HG03108 (cell line): Measurements from ENCODE around the gene ATMIN.

Experiments
- ATAC-seq: cut with Tn5 transposase; IDR thresholded peaks from one replicate; pipeline ENCODE4 v1.9.1; 2021; ENCODE audit warnings: moderate library complexity; ENCODE audit not compliant: unreplicated experiment

ATMIN gene

DNA sequence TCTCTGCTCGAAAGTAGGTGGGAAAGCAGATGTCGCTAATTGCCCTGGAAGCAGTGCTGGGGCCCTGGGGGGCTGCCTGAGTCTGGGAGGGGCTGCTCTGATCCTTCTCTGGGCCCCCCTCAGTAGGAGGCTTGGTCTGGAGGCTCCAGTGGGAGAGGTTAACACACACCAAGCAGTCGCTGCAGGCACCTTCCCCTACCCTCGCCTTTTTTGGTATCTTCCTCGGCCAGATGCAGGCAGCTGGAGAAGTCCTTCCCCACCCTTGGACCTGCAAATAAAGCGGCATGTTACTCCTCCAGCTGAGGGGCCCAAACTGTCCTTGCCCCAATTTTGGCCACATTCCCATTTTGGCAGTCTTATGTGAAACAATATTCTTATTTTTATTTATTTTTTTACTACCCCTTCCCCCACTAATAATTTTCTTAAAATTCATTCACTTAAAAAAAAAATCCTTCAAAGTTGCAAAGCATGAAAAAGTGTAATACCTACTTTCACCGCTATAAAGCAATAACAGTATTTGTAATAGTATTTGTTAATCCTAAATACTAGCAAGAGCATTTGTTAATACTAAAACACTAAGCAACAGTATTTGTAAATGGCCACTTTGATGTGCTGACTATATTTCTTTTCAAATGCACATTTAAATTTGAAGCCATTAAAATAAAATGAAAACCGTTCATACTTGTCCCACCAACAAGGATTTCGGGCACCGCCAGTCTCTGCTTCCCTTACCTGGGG, 26.4 kb downstream of the ATMIN start:
- no peak for ATAC-seq

DNA sequence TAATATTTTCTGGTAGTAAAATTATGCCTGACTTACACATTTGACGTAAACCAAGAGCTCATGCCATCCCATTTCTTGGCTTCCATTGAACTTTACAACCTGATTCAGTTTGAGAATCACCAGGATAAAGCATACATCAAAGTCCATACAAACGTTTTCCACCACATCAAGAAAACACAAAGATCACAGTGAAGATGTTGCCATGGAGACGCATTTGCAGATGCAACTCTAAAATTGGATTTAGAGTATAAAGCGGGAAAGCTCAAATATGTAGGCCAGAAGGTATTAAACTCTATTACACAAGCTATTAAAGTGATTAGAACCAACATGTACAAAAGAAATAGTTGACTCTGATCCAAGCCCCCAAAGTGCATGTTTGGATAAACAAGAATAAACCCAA, 31.0 kb downstream of the ATMIN start:
- no peak for ATAC-seq

GRCh38 chr16:81067166-81067565, 31.5 kb downstream of the ATMIN start:
- ATAC-seq: no peak

DNA sequence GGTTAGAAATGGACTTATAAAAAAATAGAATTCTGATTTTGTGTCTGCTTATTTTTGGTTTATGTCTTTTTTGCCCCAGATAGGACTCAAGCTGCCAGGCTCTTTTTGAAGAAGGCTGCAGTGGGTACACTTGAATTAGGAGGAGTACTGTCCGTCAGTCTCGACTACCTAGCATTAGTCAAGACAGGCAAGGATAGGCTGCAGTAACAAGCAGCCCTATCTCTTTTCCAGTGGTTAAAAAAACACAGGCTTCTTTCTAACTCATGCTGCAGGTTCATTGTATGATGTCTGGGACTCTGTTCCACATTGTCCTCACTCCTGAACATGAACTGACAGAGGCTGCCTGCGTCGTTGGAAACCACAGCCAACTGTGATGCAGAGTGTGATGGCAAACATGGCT, 33.4 kb downstream of the ATMIN start:
- no peak for ATAC-seq

DNA sequence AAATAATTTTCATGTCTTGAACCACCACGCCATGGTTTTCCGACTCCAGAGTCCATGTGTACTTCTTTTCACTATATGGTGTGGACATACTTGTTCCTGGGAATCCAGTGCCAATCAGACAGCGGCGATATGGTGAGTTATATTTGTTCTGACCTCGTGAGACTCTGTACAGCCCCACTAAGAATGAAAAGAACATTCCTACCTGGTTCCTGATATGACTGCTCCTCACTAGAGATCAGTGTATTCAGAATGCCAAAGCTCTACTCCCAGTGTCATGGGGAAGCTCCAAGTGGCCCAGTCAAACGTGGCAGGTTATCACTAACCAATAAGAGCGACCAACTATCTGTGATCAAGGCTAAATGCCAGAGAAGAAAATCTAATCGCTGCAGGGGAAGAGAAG, 35.3 kb downstream of the ATMIN start:
- ATAC-seq: no peak

DNA sequence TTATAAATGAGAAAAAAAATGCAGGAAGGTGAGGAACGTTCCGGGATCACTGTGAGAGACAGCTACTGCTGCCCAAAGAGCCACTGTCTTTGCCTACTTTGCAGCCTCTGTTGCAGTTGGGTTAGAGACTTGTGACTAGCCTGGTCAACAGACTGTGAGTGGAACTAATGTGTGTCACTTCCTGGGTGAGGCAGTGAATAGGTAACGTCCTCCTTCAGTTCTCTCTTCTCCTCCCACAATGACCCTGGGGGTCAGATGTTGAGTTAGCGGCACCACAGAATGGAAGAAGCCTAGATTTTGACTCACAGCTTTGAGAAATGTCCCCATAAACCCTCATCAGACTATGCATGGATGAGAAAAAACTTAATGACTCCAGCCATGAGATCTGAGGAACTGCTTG, 36.2 kb downstream of the ATMIN start:
- no peak for ATAC-seq

GRCh38 chr16:81073560-81074330, 38.1 kb downstream of the ATMIN start:
- ATAC-seq: no peak

GRCh38 chr16:81076566-81077075, 41.0 kb downstream of the ATMIN start:
- ATAC-seq: peak; percentile 71

- peak; percentile 98 for ATAC-seq
Observed at GRCh38 chr16:81077076-81077940, 41.7 kb downstream of the ATMIN start, which contains the start of gene C16orf46. C16orf46 (minus strand) TSS chr16:81077238; CDS start chr16:81063955, 13,283 bp downstream.

- no peak for ATAC-seq
Observed at GRCh38 chr16:81080233-81080632, 44.6 kb downstream of the ATMIN start.

DNA sequence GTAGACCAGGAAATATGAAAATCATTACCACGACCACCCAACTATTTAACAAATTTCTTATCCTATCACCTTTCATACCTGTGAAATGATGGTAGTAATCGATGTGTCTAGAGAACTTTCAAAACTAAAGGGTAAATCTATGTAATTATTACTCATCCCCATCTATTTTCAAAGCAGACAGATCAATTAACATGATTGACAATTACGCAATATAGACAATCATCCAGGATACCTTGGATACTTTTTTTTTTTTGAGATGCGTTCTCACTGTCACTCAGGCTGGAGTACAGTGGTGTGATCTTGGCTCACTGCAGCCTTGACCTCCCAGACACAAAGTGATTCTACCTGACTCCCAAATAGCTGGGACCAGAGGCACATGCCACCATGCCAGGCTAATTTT, 45.4 kb downstream of the ATMIN start:
- ATAC-seq: no peak

DNA sequence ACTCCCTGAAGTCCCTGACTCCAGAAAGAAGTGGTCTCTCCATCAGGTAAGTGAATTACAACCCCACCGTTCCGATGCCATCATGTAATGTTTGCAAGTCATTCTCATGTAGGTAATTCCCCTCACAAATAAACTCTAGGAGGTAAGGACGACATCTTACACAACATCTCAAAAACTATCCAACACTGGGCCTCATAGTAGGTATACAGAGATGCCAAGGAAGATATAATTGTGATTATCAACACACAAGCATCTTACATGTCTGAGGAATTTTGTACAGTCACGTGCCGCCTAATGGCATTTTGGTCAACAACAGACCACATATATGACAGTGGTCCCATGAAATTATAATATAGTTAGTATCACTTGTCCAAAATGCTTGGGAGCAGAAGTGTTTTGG, 53.2 kb downstream of the ATMIN start:
- ATAC-seq: no peak

DNA sequence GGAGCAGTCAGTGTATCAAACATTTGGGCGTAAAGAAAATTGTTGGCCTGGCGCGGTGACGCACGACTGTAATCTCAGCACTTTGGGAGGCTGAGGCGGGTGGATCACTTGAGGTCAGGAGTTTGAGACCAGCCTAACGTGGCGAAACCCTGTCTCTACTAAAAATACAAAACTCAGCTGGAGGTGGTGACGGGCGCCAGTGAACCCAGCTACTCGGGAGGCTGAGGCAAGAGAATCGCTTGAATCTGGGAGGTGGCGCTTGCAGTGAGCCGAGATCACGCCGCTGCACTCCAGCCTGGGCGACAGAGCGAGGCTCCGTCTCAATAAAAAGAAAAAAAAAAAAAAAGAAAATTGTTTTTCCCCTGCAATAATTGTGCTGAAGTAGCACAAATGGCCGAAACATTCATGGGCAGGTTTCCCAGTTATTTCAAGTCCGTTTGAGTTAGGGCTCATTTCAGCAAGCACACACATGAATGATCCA, 59.2 kb downstream of the ATMIN start:
- no peak for ATAC-seq

DNA sequence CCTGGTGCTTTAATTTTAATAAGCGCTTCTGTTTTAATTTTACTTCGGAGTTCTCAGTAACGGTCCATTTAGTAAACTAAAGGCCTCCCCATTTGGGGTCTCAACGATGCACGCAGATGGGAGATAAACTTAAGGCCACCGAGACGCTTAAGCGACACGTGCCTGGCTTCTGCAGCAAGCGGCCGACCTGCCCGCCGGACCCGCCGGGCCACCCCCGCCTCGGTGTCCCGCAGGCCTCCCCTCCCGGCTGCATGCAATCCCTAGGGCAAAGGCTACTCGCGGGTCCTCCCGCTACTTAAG, 60.0 kb downstream of the ATMIN start:
- ATAC-seq: no peak

DNA sequence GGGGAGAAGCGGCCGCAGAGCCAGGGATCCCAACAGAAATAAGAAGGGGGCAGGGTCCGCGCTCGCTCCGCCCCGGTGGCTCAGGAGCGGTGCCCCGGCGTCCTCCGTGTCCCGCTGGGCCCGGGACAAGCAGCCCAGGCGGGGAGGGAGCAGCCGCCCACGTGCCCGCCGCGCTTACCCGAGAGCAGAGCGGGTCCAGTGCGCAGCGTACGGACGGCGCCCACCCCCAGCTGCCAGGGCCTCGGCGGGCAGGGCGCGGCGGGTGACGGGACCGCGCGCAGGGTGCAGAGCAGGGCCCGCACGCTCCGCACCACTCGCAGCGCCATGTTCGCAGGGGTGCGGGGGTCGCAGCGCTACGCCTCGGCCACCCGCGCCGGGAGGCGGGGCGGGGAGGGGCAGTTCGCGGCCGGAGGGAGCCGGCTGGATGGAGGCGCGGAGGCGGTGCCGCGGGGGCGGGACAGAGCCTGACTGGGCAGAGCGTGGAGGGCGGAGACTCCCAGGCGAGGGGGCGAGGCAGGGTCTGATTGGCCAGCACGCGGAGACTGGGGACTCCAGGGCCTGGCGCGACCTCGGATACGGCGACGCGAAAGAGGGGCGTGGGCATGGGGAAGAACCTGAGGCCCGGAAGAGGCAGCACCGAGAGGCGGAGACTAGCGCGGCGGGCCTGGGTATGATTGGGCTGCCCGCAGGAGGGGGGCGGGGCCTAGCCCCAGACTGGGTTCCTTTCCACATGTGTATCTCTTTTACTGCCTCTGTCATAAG, 60.5 kb downstream of the ATMIN start, which contains the start of gene GCSH:
TSS of gene GCSH (minus strand) at position 443 of the 762 bp plus-strand sequence. CDS start at position 326, 117 bp downstream.
- ATAC-seq: peak; percentile 99

- ATAC-seq: no peak
Observed at GRCh38 chr16:81096715-81097208, 61.1 kb downstream of the ATMIN start.
